CD4-positive, alpha-beta T cell treated with Interleukin-17A for 4 hours (primary cell): ENCODE results near the gene PLEKHA8.

ENCODE experiments used
- DNase-seq: peaks from one replicate; pipeline ENCODE4 v3.0.0-alpha.2; 2020; ENCODE audit warnings: mixed read lengths

PLEKHA8 gene, protein sequence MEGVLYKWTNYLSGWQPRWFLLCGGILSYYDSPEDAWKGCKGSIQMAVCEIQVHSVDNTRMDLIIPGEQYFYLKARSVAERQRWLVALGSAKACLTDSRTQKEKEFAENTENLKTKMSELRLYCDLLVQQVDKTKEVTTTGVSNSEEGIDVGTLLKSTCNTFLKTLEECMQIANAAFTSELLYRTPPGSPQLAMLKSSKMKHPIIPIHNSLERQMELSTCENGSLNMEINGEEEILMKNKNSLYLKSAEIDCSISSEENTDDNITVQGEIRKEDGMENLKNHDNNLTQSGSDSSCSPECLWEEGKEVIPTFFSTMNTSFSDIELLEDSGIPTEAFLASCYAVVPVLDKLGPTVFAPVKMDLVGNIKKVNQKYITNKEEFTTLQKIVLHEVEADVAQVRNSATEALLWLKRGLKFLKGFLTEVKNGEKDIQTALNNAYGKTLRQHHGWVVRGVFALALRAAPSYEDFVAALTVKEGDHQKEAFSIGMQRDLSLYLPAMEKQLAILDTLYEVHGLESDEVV

DNA sequence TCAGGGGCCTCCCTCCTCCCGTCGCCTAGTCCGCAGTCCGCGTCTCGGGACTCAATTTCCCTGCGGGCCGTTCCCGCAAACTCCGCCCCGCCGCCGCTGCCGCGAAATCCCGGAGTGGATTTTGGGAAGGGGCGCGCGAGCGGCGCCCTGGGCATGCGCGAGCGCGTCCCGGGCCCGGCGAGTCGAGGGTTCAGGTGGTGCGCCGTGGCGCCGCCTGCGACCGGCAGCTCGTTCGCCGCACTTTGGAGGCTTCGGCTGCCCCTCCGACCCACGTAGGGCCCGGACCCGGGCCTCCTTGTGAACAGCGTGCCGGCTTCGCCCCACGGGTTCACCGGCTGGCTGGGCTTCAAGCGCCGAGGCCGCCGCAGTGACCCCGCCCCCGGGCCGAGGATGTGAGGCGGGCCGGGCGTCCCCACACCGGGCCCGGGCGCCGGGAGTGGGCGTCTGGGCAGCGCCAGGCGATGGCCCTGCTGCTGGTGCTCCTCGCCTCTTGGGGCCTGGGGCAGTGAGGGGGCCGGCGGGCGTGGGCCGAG, at the start of gene PLEKHA8:
Gene PLEKHA8 (plus strand): TSS at position 197 of the 533 bp plus-strand sequence. CDS start 351 bp downstream, outside the sequence.
- DNase-seq, result peak; percentile 90

DNA sequence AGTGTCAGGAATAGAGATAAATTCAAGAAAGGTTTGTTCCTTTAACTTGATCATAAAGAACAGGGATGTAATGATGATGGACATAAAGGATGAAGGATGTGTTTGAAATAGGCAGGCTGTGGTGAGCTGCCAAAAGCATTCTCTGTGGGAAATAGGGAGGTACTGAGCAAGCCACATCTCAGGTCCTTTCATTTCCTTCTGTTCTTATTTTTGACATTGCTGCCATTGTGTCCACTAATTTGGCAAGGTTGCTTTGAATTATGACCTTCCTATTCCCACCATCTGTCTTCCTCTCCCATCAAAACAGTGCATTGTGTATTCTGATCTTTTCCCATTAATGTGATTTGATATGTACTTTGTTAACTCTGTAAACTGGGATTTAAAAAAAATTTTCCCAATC, 48.1 kb upstream of the PLEKHA8 start:
- no peak for DNase-seq

DNA sequence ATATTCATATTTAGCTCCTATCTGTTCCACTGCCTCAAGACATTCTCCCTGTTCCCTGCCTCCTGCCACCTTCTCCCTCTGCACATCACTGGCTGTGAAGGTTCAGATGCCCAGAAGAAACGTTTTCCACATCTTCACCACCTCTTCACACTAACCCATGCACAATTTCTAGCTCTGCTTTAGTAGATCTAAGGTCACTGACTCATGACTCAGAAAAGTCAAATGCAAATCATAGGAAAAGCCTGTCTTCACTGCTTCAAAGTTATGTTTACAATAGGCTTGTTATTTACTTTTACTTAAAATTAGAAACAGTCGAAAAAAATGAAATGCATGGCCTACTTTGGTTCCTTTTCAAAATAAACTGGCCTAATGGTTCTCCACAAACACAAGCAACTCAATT, 41.1 kb upstream of the PLEKHA8 start:
- DNase-seq, result no peak

DNA sequence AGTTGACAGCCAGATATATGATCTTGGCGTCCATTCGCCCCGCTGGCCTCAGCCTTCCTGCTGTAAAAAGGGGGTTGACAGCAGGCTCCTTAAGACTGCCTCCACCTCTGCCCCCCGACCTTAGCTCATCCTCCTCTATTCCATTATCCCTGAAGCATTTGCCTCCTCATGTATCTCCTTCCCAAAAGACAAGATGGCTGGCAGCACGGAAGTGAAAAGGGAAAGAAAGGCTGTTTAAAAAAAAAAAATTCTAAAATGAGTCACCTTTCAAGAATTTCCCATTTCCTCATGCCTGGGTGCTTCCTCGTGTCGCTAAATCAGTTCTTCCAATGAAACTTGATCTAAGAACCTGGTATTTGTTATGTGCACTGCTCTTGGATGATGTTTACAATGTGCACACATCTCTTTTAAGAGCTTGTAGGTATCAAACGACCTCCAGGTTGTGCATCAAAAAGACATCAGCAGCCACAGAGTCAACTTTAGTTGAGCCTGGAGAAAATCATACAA, 40.3 kb upstream of the PLEKHA8 start:
- no peak for DNase-seq

DNA sequence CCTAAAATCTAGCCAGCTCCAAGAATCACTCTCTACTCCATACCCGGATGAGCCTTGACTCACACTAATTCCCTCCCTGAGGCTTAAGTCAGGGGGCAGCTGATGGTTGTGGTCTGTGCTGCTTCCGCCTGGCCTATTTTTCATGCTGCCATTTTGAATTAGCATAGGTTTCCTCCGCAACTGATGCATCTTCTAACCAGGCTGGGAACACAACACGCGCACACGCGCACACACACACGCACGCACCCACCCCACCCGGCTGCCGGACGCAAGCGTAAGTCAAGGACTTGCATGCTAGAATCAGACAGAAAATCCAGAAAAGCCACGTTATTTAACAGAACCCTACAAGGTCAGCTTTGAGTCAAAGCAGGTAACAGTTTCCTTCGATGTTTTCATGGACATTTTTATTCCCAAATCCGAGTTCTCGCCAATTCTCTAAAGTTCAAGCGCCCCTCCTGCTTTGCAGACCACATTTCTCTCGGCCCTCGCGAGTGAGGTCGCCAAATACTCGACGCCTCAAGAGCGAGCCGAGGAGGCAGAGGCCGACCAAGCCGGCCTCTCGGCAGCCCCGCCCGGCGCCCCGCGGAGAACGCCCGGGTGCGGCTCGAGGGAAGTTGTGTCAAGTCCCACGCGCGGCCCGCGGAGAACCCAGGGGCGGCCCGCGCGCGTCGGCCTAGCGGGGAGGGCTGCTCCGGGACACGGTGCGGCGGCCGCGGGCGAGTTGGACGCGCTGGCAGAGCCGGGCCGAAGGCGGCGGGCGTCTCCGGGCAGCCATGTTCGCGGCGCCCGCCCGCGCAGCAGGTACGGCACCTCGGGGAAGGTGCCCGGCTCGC, 39.6 kb upstream of the PLEKHA8 start:
- peak; percentile 43 for DNase-seq

DNA sequence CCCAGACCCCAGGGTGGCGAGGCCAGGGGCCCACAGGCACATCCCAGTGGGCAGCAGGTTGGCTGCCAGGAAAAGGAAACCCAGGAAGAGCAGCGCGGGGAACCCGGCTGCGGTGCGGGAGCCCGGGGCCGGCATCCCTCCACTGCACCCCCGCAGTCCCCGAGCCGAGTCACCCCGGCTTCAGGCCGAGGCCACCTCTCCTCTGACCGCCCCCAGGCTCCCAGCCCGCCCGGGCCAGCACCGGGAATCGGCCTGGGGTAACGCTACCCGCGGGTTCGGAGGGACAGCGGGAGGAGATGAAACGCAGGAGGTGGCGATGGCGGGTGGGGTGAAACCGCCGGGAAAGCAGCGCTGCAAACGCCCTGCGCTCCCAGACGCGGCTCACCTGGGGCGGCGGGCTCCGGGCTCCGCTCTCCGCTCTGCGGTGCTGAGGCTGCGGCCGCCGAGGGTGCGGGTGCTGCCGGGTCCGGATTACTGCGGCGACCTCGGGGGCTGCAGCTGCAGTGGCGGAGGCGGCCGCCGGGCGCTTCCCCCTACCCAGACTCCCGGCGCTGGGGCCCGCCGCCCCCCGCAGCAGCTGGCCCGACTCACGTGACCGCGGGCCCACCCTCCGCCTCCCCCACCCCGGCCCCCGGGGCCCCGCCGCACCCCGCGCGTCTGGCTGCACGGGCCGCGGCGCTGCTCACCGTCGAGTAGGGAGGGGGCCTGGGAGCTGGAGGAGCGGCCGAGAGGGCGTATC, 38.8 kb upstream of the PLEKHA8 start, which contains the start of gene SCRN1:
Gene SCRN1 (minus strand): TSS at position 545 of the 739 bp plus-strand sequence. CDS start 20,734 bp downstream, outside the sequence.
- DNase-seq, result peak; percentile 26

DNA sequence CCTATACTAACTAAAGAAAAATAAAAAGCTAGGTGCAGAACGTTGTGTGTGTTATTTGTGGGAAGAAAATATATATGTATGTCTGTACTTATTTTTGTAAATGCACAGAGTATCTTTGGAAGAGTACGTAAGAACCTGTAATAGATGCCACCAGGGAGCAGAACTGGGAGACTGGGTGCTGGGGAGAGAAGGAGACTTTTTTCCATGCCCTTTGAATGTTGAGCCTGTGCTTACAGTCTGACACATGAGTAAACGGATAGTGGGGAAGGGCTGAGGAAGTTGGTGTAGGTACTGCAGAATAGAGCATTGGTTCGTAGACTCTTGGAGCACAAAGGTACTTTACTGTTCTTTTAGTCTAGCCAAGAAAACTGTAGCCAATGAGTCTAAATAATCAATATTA, 37.3 kb upstream of the PLEKHA8 start:
- no peak for DNase-seq

DNA sequence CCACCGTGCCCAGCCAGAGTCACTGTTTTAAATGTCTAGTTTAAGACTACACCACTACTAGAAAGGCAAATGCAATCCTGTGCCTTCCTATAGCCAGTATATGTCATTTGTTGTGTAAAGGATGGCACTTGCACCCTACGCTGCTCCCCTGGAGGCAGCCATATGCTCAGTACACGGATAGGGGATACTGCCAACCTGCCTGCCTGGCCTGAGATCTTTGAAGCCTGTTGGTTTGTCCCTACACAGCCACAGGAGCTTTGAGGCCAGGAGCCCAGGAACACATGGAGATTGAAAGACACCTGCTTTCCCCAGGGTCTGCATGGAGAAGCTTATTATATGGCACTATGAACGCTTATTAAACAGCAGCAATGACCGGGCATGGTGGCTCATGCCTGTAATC, 36.3 kb upstream of the PLEKHA8 start:
- DNase-seq, result no peak

DNA sequence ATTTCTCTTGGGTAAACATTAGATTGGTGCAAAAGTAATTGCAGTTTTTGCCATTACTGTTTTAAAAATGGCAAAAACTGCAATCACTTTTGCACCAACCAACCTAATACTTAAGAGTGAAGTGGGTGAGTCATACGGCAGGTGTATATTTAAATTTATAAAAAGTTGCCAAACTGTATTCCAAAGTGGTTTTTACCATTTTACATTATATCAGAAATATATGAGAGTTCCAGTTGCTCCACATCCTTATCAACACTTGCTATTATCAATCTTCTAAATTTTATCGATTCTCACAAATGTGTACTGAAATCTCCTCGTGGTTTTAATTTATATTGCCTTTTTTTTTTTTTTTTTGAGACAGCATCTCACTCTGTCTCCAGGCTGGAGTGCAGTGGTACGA, 35.1 kb upstream of the PLEKHA8 start:
- DNase-seq, result no peak

DNA sequence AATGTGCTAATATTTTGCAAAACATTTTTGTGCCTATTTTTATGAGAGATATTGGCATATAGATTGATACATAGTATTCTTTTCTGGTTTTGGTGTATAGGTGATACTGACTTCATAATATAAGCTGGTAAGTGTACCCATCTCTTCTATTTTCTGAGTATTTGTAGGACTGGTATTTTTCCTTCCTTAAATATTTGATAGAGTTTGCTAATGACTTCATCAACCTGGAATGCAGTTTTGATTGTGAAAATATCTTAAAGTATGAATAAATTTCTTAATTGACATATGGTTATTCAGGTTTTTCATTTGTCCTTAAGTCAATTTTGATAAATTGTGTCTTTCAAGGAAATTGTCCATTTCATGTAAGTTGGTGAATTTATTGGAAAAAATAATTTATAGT, 32.6 kb upstream of the PLEKHA8 start:
- DNase-seq, result no peak

DNA sequence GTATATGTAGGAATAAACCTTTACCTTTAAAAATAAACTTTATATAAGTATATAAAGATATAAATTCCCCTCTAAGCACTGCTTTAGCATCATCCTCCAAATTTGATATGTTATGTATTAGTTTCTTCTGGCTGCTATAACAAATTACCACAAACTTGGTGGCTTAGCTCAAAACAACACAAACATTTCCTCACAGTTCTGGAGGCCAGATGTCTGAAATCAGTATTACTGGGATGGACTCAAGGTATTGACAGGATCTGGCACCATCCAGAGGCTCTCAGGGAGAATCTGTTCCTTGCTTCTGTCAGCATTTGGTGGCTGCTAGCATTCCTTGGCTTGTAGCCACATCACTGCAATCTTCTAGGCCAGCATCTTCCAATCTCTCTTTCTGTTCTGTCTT, 31.9 kb upstream of the PLEKHA8 start:
- no peak for DNase-seq

DNA sequence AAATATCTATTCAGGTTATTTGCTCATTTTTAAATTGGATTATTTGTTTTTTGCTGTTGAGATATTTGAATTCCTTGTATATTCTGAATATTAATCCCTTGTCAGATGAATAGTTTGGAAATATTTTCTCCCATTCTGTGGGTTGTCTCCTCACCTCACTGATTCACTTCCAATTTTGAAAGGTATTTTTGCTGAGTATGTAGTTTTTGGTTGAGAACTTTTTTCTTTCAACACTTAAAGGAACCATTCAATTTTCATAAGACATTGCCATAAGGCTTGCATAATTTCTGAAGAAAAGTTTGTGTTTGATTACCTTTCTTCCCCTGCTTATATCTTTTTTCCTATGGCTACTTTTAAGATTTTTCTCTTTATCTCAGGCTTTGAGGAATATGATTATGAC, 29.7 kb upstream of the PLEKHA8 start:
- DNase-seq, result no peak

DNA sequence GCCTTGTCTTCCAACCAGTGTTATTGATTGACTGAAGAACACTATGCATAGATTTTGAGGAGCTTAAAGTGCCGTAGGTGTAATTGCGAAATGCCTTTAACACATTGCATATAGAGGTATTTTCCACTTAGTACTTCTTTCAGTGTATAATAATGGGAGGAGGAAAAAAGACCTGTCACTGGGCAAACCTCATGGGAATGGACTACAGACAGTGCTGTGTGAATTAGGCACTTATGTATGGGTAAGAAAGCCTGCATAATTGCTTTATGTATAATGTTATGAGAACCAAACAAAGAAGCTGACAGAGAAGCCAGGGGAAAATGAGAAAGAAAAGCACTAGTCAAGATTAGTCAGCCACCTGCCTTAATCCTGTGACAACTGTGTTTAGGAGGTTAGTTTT, 26.2 kb upstream of the PLEKHA8 start:
- no peak for DNase-seq

DNA sequence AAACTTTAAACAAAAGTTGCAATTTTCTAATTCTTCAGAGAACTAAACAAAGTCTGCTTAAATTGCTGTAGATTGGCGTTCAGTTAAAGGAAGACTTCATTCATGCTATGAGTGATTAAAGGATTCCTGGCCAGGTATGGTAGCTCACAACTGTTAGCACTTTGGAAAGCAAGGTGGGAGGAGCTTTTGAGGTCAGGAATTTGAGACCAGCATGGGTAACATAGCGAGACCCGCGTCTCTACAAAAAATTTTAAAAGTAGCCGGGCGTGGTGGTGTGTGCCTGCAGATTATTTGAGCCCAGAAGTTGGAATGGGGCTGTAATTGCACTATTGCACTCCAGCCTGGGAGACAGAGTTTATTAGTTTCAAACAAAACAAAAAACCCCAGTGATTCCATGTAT, 25.1 kb upstream of the PLEKHA8 start:
- no peak for DNase-seq

DNA sequence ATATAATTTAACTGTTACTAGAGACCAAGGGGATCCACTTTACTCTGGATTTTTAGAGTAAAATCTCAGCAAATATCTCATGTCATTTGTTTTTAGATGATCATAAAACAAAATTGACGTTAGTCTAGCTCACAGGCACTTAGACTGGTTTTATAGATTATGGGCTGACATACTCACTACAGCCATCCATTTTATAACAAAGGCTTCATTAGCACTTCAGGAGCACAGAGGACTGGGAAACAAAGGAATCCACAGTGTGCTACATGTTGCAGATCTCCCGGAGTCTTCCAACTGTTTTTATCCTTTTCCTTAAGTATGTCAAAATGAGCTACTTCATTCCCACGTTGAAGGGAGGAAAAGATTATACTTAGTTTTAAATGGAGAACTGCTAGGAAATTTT, 22.7 kb upstream of the PLEKHA8 start:
- DNase-seq, result no peak

DNA sequence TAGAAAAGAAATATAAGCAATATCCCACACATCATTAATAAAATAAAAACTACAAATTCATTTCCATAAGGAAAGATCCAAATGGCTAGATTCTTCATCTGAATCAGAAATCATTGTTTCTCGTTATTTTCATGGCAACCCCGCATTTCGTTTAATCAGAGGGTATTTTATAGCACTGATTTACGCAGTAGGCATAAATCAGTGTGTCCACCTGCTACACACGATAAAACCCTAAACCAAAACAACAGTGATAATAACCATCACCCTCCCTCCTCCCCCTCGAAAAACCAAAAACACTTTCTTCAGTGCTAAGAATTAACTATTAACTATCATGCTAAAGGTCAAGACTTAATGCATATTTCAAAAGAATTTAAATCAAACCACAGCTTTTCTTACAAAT, 18.2 kb upstream of the PLEKHA8 start:
- DNase-seq, result no peak

DNA sequence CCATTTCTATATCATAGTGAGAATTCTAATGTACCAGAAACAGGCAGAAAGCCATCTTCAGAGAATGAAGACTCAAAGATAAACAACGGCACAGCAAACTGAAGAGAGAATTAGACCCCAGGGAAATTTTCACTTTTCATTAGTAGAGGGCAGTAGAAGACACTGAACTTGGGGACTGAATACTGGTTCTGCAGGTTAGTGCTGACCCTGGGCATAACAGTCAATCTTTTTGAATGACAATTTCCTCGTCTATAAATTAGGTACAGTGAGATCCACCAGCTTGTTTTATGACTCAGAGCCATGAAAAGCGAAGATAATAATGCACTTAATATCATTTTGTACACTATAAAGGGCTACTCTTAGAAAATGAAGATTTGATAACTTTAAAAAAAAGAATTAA, 15.5 kb upstream of the PLEKHA8 start:
- no peak for DNase-seq

DNA sequence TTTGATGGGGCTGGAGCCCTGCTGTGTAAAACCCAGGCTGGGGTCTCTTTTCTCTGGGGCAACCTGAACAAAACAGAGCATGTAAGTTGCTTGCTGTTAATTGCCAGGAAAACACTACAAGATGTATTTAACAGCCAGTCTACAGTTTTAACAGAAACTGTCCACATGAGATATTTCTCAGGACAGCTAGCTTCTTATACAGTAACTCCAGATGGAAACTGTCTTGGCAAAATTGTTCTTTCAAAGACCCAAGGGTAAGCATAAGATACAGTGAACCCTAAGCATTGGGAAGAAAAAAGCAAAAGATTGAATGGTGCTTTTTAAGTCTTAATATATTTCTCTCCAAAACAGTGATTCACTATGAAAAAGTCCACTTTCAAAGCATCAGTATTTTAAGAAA, 9.8 kb upstream of the PLEKHA8 start:
- no peak for DNase-seq

DNA sequence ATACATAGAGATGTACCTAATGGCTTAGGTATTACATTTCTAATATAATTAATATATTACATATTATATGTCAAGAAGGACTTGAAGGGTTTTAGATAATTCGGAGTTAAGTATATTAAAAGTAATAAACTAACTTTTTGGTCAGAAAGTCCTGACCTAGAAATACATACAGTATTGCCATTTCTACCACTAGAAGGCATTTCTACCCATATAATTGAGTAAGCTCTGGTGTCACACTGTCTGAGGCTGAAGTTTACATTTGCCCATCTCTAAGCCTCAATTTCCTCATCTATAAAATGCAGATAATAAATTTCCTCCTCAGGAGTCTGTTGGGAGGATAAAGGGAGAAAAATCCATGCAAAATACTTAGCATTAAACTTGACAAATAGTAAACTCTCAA, 8.8 kb upstream of the PLEKHA8 start:
- DNase-seq, result no peak

DNA sequence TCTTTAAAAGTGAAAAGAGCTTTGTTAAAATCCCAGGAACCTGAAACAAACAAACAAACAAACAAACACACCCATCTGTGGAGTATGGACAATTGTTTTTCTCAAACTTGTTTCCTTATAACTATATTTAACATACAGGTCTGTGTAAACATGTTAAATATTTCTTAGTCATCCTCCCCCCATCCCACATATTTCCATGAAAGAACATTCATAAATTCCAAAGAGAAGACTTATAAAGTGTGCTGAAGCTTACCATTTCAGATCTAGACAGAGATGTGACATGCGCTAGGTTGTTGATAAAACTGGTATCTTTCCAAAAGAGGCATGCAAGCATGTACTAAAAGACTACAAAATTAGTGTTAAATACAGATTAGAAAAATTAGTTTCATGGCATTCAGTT, 8.3 kb upstream of the PLEKHA8 start:
- DNase-seq, result no peak

DNA sequence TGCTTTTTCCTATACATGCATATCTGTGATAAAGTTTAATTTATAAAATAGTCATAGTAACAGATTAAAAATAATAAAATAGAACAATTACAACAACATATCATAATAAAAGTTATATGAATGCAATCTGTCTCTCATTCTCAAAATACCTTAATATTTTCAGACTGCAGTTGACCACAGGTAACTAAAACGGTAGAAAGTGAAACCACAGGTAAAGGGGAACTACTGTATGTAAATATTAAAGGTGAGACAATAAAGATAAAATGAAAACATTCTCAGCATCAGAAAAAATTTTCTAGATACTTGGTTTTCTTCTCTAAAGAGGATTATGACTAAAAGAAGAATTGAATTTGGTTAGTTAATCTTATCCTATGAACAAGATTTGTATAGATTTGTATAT, 7.7 kb upstream of the PLEKHA8 start:
- no peak for DNase-seq

DNA sequence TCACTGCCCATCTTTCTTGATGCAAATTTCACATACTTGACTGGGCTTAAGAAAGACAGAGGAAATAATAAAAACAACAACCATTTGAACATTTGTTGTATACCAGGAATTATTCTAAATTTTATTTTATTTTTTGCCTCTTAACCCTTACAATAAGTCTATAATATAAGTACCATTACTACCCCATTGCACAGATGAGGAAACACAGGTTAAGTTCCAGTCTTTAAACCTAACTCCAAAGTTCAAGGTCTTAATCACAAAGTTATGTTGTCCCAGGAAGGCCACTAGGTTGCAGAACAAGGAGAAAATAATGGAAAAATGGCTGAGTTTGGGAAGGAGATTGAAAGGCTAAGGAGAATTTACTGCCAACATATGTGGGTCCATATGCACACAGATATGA, 5.2 kb upstream of the PLEKHA8 start:
- DNase-seq, result no peak

DNA sequence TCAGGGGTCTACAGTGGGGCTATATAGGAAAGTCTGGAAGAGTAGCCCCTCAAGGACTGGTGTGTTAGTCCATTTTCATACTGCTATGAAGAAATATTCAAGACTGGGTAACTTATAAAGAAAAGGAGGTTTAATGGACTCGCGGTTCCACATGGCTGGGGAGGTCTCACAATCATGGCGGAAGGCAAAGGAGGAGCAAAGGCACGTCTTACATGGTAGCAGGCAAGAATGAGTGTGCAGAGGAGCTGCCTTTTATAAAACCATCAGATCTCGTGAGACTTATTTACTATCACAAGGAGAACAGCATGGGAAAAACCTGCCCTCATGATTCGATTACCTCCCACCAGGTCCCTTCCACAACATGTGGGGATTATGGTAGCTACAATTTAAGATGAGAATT, 4.7 kb upstream of the PLEKHA8 start:
- no peak for DNase-seq
